HG02759 (cell line): ENCODE data around the gene RIPK4.
"Not testable (repeated sequence)": the region's sequence is repeated elsewhere in the genome, so short reads cannot be mapped to it uniquely, and the experiment has no call there.

Experiments
- ATAC-seq: cut with Tn5 transposase; IDR thresholded peaks from one replicate; pipeline ENCODE4 v1.9.1; 2021; ENCODE audit warnings: mild to moderate bottlenecking, moderate library complexity; ENCODE audit not compliant: unreplicated experiment

Gene RIPK4

DNA sequence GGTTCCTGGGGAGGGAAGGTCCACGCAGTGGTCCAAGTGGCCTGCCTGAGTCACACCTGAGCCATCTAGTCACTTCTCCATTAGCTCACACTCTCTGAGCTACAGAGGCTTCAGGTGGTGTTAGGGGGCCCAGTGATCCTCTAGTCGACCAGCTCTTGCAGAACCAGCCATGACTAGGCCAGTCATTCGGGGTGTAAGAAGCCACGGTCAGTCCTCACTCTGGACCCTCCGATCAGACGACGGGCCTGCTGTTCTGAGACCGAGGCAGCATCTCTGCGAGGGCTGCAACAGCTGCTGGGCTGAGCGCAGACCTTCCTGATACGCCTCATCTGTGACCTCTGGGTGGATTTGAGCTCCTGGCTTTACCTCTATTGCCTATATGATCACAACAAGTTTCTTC lies 68.8 kb downstream of the RIPK4 start:
- no peak for ATAC-seq

- ATAC-seq = no peak
These were observed 71.3 kb downstream of the RIPK4 start for GRCh38 chr21:41695513-41695912.

GRCh38 chr21:41694042-41694441 lies 72.8 kb downstream of the RIPK4 start:
- ATAC-seq = not testable (repeated sequence)

DNA sequence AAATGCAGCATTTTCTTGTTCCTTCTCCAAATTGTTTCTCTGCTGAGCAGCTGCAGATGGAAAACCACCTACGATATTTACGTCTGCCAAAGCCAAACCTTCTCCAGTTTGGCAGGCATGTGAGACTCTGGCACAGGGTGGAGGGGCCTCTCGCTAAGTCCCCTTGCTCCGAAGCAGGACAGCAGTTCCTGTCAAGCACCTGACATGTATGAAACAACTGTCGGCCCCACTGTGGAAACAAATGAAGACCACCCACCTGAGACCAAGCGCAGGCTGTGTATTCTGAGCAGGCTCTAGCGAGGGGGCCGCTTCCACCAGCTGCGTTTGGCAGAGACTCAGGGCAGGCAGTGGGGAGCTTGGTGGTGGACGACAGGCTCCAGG lies 74.7 kb downstream of the RIPK4 start:
- ATAC-seq = no peak

- ATAC-seq = no peak
These were observed 75.4 kb downstream of the RIPK4 start for GRCh38 chr21:41691205-41692184.
